K562 (cell line): ENCODE data around the gene NMUR1. TPM values are rescaled to one million over a fixed set of nuclear protein-coding genes. Genes with fewer than 3 reads are reported as not detected.

ENCODE experiments used
- ATAC-seq: fragments of 200-7000 bp; cut with Tn5 transposase; 3 replicates; pipeline ENCODE4 v1.9.1; 2020; ENCODE audit warnings: moderate library complexity
- BruUV-seq: library from RNA; stranded (reverse); fragments of 400-500 nt; replicated peaks from 2 replicates; lab custom pipeline; 2021; lab: Mats Ljungman, UMichigan
- CTCF ChIA-PET: fragments of 300-600 bp; formaldehyde crosslinking; extraction: SDS; loops from one replicate; lab custom pipeline; 2021; ENCODE audit warnings: low intra/inter-chr PET ratio; lab: Yijun Ruan, JAX
- POLR2A ChIA-PET: fragments of 300-600, 350-650 bp; sonication (Branson Sonifier 250); formaldehyde crosslinking; extraction: SDS; loops from one replicate; lab custom pipeline; 2021; ENCODE audit warnings: antibody characterized with exemption, inconsistent platforms; lab: Yijun Ruan, JAX
- DNase-seq, 4 experiments: peaks; one replicate each; pipeline versions ENCODE4 v3.0.0 to v3.0.0-alpha.2; 2011 to 2018; ENCODE audit warnings: low spot score in 3 of 4, mixed read lengths in 3 of 4; ENCODE audit errors: extremely low read depth in 1 of 4
- FAIRE-seq: peaks from 2 replicates; lab custom pipeline; 2011; peaks lifted over from hg19 to GRCh38; lab: Jason Lieb, UNC
- H2AFZ ChIP-seq: 2 replicates; pipeline ENCODE4 v1.6.0; 2011; ENCODE audit warnings: low read depth, low read length, control low read depth, inconsistent platforms
- H3K27ac ChIP-seq: fragments of 200-600 bp; 3 replicates; pipeline ENCODE4 v1.8.0; 2011; ENCODE audit warnings: low read depth, mild to moderate bottlenecking, control low read depth, inconsistent platforms, low read length, moderate library complexity, mixed read lengths; ENCODE audit errors: extremely low read depth
- H3K27me3 ChIP-seq, 2 experiments: fragments of 300-600 bp in 1 of 2; 2 replicates in 1 of 2; 3 replicates in 1 of 2; pipeline versions ENCODE4 v1.6.0 to v1.8.0; 2011; ENCODE audit warnings: inconsistent platforms in 2 of 2, low read length in 2 of 2, mild to moderate bottlenecking in 1 of 2, mixed read lengths in 1 of 2, moderate library complexity in 1 of 2; ENCODE audit not compliant: control insufficient read depth in 2 of 2, insufficient read depth in 2 of 2
- H3K36me3 ChIP-seq: fragments of 300-600 bp; 3 replicates; pipeline ENCODE4 v1.8.0; 2011; ENCODE audit warnings: mild to moderate bottlenecking, low read length, inconsistent platforms; ENCODE audit not compliant: control insufficient read depth, insufficient read depth
- H3K4me1 ChIP-seq, 2 experiments: fragments of 200-600 bp in 1 of 2; replicated peaks in 1 of 2; 2 replicates in 1 of 2; 3 replicates in 1 of 2; pipeline versions ENCODE4 v1.5.1 to v1.8.0; 2011; ENCODE audit warnings: inconsistent platforms in 2 of 2, low read length in 2 of 2, mild to moderate bottlenecking in 1 of 2, mixed read lengths in 1 of 2, moderate library complexity in 1 of 2; ENCODE audit not compliant: control insufficient read depth in 2 of 2, insufficient read depth in 2 of 2
- H3K4me2 ChIP-seq: 2 replicates; pipeline ENCODE4 v1.6.1; 2011; ENCODE audit warnings: low read length, control low read depth, inconsistent platforms, mixed read lengths; ENCODE audit not compliant: insufficient read depth
- H3K4me3 ChIP-seq: fragments of 200-600 bp; sonication (generic), shearing (Covaris generic); 2 replicates; pipeline ENCODE4 v1.5.1; 2016; ENCODE audit warnings: control low read depth, inconsistent platforms
- H3K79me2 ChIP-seq: fragments of 200-600 bp; 3 replicates; pipeline ENCODE4 v1.8.0; 2011; ENCODE audit warnings: low read length, inconsistent platforms; ENCODE audit not compliant: control insufficient read depth, insufficient read depth
- H3K9ac ChIP-seq, 2 experiments: 2 replicates each; pipeline versions ENCODE4 v1.6.0 to v1.6.1; 2011; ENCODE audit warnings: low read depth in 2 of 2, low read length in 2 of 2, control low read depth in 1 of 2, inconsistent platforms in 1 of 2, mild to moderate bottlenecking in 1 of 2, mixed read lengths in 1 of 2; ENCODE audit not compliant: insufficient read depth in 1 of 2
- H3K9me1 ChIP-seq: one replicate; pipeline ENCODE4 v1.6.0; 2011; ENCODE audit warnings: inconsistent platforms, mild to moderate bottlenecking, low read length, moderate library complexity; ENCODE audit not compliant: control insufficient read depth, insufficient read depth
- H3K9me3 ChIP-seq: replicated peaks from 2 replicates; pipeline ENCODE4 v1.5.1; 2011; ENCODE audit warnings: low read depth, low read length, inconsistent platforms; ENCODE audit not compliant: control insufficient read depth, insufficient read depth
- H4K20me1 ChIP-seq: replicated peaks from 2 replicates; pipeline ENCODE4 v1.6.1; 2011; ENCODE audit warnings: low read length, inconsistent platforms, mixed read lengths; ENCODE audit not compliant: control insufficient read depth, insufficient read depth
- PHF8 ChIP-seq: fragments of 200-600 bp; sonication (generic); IDR thresholded peaks from 2 replicates; pipeline ENCODE4 v1.6.1; 2012; ENCODE audit warnings: mixed run types, mild to moderate bottlenecking, inconsistent platforms, low read length, moderate library complexity, borderline replicate concordance
- RBM22 ChIP-seq: fragments of 200-400 bp; formaldehyde crosslinking; IDR thresholded peaks from 2 replicates; pipeline ENCODE4 v1.6.1; 2018; ENCODE audit warnings: low read length, low read depth; ENCODE audit not compliant: poor library complexity, severe bottlenecking
- WGBS: fragments of 100-300 bp; shearing (Covaris generic); methylation state at CpG from one replicate; pipeline ENCODE4 v1.1.6; 2016; ENCODE audit warnings: low coverage, mixed read lengths; ENCODE audit not compliant: insufficient coverage; ENCODE audit errors: missing lambda C conversion rate; 5-methylcytosine and 5-hydroxymethylcytosine counted together
- in situ Hi-C: fragments of 300-500 bp; cut with MboI; formaldehyde crosslinking; loops from 4 replicates; pipeline ENCODE4 v1.15.0; 2018; ENCODE audit warnings: inconsistent platforms, mixed read lengths
- intact Hi-C: fragments of 100-400 bp; cut with micrococcal nuclease; formaldehyde crosslinking; loops from 2 replicates; pipeline ENCODE4 v1.14.2; 2022
- polyA plus RNA-seq, 8 experiments: library from polyadenylated mRNA; depleted of rRNA in 4 of 8; stranded (reverse) in 5 of 8; unstranded in 3 of 8; fragments of >200 nt; fragmentation: Nextera tagmentation in 2 of 8; fragmentation: Illumina TruSeq in 1 of 8; extraction: Ambion mirVana in 2 of 8; extraction: Trizol in 1 of 8; gene quantifications; 2 replicates each; pipeline versions ENCODE4 v1.2.1 to v1.2.3, GENCODE V29; 2011 to 2014; ENCODE audit warnings: inconsistent platforms in 1 of 8, missing spikeins in 1 of 8
- total RNA-seq, 7 experiments: library from RNA; depleted of rRNA in 6 of 7; stranded (reverse); fragments of >200 nt in 6 of 7; fragmentation: Illumina TruSeq in 2 of 7; extraction: Trizol in 2 of 7; gene quantifications; 2 replicates each; pipeline versions ENCODE4 v1.2.1 to v1.2.3, GENCODE V29; 2011 to 2021; ENCODE audit warnings: low replicate concordance in 1 of 7

NMUR1 gene
- total and polyA plus RNA-seq, 9 of the 15 experiments (the other 6 are each of a cell fraction or from before 2014, with no cell fraction given): 0.01 to 0.27 (median 0.15) TPM

DNA sequence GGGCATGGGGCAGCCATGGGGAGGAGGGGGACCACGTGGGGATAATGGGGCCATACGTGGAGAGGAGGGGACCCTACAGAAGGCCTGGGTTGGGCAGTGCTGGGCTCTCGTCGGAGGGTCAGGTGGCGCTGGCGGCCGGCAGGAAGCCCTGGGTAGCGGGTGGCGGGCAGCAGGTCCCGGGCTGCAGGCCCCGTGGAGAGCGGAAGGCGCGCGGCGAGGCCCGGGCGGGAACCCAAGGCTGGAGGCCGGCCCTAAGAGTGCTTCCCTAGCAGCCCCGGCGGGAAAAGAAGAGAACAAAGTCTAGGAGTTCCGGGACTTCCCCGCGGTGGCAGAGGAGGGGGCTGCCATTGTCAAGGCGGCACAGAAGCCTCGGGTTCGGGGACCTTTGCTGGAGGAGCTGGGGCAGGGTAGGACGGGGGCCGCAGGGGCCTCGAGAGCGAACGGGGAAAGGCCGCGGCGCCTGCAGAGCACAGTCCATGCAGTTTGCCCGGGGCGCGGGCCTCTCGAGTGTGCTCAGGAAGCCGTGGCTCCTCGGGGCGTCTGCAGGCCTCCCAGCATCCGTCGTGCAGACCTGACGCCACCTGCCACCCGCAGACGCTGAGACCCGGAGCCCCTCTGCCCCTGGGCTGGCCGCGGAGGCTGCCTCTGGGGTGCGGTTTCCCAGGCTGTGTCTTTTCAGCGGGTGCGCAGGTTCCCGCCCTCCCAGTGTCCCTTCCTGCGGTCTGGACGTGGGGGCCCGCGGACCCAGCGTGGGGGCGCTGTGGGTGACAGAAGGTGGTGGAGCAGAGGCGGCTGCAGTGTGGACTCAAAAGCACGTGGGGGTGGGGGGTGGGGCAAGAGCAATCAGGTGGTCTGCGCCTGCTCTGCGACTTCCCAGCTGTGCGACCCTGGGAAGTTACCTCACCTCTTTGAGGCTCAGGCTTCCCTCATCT is 46.6 kb downstream of the NMUR1 start:
- Histone ChIP-seq H2AFZ (peak overlapping the region; percentile 86; the same call in 1 of the 2 replicates), H3K4me1 (peaks cover 0 to 15% of the 10 kb centered on the region in 2 experiments; a peak in 2 of 5 replicates), H3K36me3 (no peaks in the 10 kb centered on the region)
- FAIRE-seq: no peak
- 0 out of 2 replicates have a peak, but pooled peaks have one; percentile 1 for TF ChIP-seq PHF8
- no peak for TF ChIP-seq RBM22
- TF ChIP-seq, all 486 proteins: peak for 1
- WGBS: 70% methylated on average over 6 of the region's 65 CpGs
- H3K9me1 ChIP-seq: no peaks in the 10 kb centered on the region
- peak overlapping the region in 1 of 2 experiments; percentile 81; a peak in 2 of 4 replicates for H3K9ac ChIP-seq
- no peaks in the 10 kb centered on the region for H3K9me3 ChIP-seq
- intact Hi-C loops: loop anchor here (2.0 kb wide), 1 partner anchor 75 kb away; no protein-coding TSS in a partner anchor
- no TSS peak for BruUV-seq
- H3K4me2 ChIP-seq: no peak overlapping the region
- ChIA-PET POLR2A (interaction anchor here (1.4 to 8.3 kb wide), 3 partner anchors 17 to 30 kb away, joined by 4 to 74 read pairs (median 6); partner anchors contain the start of gene NCL), CTCF (no interaction called here)
- no peak overlapping the region for H3K27ac ChIP-seq
- H3K4me3 ChIP-seq: no peak overlapping the region
- ATAC-seq (no peak), DNase-seq (no peak)
- no peaks in the 10 kb centered on the region for H3K27me3 ChIP-seq
- no peaks in the 10 kb centered on the region for H3K79me2 ChIP-seq
- in situ Hi-C loops: no loop called here
- no peaks in the 10 kb centered on the region for H4K20me1 ChIP-seq
